HG02852 (cell line): ENCODE measurements around the gene CYGB.
A peak's percentile ranks its signal among the peaks of the same experiment; 100 is the strongest.

Experiments used
- ATAC-seq: cut with Tn5 transposase; IDR thresholded peaks from one replicate; pipeline ENCODE4 v1.9.1; 2021; ENCODE audit warnings: mild to moderate bottlenecking, moderate library complexity; ENCODE audit not compliant: unreplicated experiment

CYGB gene

GRCh38 chr17:76484228-76484725, 53.2 kb downstream of the CYGB start:
- ATAC-seq = no peak

DNA sequence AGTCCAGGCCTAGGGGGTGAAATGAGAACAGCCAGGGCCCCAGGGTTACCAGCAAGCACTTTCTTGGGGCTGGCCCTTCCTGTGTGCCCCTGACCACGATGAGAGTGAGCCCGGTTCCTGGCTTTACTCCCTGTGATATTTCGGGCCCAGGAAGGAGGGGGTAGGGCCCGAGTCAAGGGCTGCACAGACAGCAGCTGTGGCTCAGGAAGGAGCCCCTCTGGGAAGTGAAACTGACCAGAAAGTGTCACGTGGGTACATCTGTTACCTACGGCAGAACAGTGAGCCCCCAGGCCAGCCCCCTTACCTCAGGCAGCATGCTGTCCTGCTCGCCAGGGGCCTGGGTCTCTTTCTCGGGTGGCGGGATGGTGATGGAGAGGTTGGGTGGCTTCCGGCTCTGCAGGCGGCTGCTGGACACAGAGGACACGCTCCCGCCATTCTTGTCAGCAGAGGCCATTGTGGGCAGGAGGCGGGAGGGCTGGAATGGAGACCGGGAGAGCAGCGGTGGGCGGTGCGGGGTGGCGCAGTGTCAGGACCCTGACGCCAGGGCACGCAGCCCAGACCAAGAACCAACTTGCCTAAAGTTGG, 56.3 kb downstream of the CYGB start:
- ATAC-seq = peak; percentile 70

GRCh38 chr17:76480632-76481031, 56.9 kb downstream of the CYGB start:
- ATAC-seq = no peak

DNA sequence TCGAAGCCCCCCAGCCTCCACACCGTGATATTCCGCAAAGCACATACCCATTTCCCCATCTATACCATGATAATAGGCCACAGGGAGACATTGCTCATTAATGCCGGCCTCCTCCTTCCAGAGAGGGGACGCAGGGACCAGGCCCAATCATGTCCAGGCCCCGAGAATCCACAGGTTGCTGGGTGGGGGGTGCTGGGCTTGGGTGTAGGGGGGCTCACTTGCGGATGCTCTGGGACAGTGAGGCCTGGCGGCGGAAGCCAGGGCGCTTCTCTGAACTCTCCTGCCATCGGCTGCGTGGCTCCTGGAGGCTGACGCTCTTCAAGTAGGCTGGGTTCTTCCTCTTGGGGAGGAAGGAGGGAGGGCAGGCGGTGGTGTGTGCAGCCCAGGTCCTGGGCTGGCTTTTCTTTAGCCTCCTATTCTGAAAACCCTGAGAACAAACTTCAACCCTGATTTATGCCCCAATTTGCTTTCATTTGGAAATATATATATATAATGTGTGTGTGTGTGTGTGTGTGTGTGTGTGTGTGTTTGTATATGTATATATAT, 57.9 kb downstream of the CYGB start:
- no peak for ATAC-seq

DNA sequence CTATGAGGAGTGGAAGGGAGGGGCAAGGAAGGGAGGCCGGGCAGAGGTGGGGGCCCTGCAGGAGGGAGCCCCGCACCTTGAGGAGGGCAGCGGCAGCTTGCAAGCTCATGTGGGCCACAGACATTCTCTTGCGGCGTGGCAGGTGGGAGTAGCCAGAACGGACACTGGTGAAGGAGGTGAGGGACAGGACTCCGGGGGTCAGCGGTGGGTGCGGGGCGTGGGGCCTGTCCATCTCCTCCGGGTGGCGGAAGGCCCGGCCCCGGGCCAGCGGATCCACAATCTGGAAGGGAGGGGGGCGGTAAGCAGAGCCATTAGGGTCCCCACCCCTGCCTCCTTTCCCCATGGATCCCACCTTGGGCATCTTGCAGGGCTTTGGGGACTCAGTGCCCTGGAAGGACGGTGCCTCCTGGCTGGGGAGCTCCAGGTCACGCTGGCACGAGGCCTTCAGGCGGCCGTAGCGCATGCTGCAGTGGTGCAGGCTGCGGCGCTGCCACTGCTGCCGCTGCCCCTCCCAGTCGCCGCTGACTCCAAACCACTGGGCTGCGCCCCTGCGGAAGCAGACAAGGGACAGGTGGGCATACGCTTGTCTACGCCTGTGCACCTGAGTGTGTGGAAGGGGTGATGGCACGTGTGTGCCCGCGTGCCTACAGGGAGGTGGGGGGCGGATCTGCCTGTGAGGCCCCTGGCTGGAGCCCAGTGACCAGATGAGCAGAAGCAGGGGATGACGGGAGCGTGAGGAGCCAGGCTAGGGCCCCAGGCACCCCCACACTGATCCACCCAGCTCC, 58.6 kb downstream of the CYGB start:
- ATAC-seq = no peak

DNA sequence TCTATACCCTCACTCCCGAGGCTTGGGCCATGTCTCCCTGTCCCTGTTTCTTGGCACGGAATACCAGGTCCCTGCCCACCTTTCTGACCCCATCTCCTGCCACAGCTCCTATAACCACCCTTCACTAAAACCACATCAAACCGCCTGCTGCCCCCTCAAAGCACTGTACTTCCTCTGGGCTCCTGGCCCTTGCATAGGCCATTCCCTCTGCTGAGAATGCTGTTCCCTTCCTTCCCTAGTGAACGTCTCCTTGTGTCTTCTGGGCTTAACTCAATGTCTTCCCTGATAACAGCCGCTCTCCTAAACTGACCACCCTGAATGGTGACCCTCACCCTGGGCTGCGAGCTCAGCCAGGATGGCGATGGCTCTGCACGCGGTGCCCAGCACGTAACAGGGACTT, 59.4 kb downstream of the CYGB start:
- no peak for ATAC-seq

- ATAC-seq = no peak
Observed at GRCh38 chr17:76477576-76477975, 59.9 kb downstream of the CYGB start.
